ENCODE measurements around the gene CREBBP.

GRCh38 chr16:3907586-3907985 lies 27.1 kb upstream of the CREBBP start:
- TF ChIP-seq TAF1 (IDR thresholded peaks at IDR 0.05; ENCODE audit: borderline replicate concordance, low read depth, low read length) (no peak), POLR2AphosphoS5 (IDR thresholded peaks at IDR 0.05; ENCODE audit: low read depth, low read length) (no peak)
